Frontal cortex (tissue), 4 donors: ENCODE results near the gene HSPA12A. TPM values are rescaled to one million over a fixed set of nuclear protein-coding genes. Genes with fewer than 3 reads are reported as not detected.
"Not testable (repeated sequence)": the region's sequence is repeated elsewhere in the genome, so short reads cannot be mapped to it uniquely, and the experiment has no call there.

Experiments
- DNase-seq, 2 donors: peaks; one replicate each; pipeline ENCODE4 v3.0.0; 2012; ENCODE audit warnings: low spot score in 2 of 2
- FAIRE-seq: peaks from 2 replicates; lab custom pipeline; 2012; peaks lifted over from hg19 to GRCh38; lab: Jason Lieb, UNC
- total RNA-seq: library from RNA; depleted of rRNA; stranded (reverse); fragments of >200 nt; gene quantifications from one replicate; pipeline ENCODE4 v1.2.3, GENCODE V29; 2014
- donor health status: control.
- donor health status: control.
- donor health status: control.

The HSPA12A gene
- total RNA-seq, 1 donor from 2014 or later, result 33.0 TPM

DNA sequence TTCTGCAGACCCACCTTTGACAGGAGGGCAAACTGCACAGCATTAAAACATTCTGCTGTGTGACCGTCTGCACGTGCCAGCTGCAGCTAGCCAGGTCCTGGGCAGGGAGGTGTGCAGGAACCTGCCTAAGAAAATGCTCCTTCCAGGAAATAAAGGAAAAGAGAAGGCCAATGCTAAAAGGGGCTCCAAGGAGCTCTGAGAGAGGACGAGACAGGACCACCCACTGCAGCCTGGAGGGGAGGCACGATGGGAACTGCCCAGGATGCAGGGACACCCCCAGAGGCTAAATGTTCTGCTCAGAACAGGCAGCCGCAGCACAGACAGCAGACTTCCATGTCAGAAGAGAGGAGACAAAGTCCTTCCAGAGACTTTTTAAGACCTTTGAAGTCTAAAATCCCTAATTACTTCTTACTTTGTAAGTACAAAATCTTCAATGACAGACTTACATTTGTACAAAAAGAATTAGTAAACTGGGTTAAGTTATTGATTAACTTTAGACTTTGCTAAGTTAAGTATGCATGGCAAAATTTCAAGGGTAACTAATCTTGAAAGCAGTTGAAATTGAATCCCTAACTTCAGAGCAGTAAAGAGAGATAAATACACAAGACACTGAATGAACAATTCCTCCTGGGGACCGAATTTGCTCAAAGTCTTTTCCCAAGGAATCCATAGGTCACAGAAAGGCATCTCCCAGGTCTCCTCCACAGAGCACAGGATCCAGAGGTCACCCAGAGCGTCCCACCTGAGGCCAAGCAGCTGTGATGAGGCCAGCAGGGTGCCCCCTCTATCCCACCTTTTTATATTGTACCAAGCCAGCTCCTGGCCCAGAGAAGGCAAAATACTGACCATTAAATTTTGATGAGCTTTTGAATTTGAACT is 21.5 kb downstream of the HSPA12A start:
- DNase-seq (no peak), FAIRE-seq (no peak)

DNA sequence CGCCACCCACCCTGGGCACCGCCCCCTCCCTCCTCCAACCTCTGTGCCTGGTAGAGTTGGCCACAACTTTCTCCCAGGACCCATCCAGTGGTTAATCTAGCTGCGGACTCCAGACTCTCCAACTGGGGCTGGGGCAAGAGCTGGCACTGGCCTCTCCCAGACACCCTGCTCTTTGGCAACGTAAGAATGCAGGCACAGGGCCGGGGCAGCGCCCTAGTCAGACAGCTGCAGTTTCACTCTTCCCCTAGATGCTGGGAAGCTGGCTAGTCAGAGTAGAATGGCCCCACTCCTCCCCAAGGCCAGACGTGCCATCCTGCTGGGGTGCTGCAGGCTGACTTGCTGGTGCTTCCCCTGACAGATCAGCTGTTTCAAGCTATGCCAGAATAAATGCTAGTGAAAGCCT is 22.1 kb downstream of the HSPA12A start:
- DNase-seq (no peak), FAIRE-seq (no peak)

DNA sequence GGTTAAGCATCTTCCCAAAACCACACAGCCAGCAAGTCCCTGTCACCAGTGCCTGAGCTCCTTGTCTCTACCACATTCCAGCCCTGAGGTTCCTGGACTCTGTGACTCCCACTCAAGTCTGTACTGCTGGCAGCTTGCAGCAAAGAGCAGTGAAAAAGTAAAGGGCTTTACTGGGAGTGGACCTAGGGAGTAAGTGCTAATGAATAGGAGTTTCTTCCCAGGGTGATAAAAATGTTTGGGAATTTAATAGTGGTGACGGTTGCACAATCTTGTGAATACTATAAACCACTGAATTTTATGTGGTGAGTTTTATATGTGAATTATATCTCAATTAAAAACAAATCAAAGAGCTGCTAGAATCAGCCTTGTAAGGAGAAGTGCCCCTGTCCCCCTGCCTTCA is 22.6 kb downstream of the HSPA12A start:
- FAIRE-seq (no peak), DNase-seq (no peak)

DNA sequence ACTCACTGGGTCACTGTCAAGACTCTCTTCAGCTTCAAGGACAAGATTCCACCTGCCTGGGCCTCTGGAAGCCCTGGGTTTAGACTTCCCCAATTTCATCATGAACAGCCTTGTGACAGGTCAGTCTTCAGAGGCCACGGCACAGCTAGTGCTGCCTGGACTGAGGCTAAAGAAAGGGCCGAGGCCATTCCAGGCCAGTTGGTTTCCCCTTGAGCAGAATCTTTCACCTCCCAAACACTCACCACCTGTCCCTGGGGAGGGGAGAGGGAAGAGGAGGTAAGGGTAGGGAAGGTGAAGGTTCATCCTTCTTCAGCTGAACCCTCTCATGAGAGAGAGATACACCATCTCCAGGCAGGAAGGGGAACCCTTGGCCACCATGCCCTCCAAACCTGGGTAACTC is 24.3 kb downstream of the HSPA12A start:
- DNase-seq (no peak), FAIRE-seq (no peak)

DNA sequence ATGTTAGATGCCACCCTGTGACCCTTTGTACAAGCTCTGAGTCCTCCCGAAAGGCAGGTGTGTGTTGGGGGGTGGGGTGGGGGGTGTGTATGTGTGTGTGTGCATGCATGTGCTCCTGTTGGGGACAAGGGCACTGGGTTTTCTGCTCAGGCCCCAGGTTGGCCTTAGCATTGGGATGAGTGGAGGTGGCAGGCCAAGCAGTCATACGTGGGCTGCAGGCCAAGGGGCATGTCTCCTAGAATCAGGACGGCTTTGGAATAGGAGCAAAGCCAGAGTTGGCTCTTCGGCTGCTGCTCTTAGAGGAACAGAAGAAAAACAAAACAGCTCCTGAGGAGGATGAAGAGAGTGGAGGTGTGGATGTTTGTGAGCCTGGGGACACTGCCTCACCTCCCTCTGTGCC is 26.0 kb downstream of the HSPA12A start:
- DNase-seq (no peak), FAIRE-seq (no peak)

DNA sequence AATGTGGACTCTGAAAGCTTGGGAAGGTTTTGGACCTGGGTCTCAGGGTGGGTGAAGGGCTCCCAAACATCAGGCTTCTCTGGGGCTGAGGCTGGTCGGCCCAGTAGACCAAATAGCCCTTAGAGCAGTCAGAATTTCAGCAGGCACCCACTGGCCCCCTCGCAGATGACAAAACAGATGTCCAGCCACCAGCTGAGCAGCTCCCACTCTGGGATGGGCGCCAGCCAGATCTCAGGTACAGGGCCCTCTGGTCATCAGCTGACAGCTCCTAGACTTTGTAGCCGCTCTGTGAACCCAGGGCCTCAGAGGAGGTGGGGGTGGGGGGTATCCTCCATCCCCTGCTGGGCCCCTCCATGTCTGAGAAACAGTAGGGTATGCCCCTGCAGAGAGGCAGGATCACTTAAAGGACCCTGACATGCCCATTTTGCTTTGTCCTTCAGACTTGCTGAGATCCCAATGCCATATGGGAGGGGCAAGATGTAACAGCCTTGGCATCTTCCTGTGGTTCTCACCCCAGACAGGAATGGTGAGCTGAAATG is 26.5 kb downstream of the HSPA12A start:
- no peak for DNase-seq
- FAIRE-seq, result no peak

DNA sequence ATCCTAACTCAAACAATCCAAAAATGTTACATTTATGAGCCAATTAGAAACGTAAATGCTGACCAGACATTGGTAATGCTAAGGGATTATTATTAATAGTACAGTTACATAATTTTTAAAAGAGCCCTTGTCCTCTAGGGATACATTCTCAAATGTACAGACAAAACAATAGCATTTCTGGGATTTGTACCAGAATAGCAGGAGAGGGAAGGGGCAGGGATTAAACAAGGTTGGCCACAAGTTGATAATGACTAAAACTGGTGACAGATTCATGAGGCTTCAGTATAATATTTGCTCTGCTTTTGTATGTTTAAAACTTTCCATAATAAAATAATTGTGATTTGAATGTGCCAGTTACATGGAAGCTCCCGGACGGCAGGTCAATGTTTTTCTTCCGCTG is 27.0 kb downstream of the HSPA12A start:
- no peak for DNase-seq
- FAIRE-seq, result no peak

DNA sequence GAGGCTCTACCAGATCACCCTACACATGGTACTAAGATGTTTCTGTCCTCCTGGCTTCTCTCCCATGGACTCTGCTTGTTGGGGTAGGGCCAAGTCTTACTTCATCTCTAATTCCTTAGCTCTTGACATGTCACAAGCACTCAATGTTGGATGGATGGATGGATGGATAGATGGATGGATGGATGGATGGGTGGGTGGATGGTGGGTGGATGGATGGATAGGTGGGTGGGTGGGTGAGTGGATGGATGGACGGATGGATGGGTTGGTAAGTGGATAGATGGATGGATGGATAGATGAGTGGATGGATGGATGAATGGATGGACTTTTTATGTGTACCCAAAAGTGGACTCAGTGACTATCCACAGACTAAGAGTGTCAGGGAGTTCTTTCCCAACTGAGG is 28.5 kb downstream of the HSPA12A start:
- DNase-seq (no peak), FAIRE-seq (no peak)

DNA sequence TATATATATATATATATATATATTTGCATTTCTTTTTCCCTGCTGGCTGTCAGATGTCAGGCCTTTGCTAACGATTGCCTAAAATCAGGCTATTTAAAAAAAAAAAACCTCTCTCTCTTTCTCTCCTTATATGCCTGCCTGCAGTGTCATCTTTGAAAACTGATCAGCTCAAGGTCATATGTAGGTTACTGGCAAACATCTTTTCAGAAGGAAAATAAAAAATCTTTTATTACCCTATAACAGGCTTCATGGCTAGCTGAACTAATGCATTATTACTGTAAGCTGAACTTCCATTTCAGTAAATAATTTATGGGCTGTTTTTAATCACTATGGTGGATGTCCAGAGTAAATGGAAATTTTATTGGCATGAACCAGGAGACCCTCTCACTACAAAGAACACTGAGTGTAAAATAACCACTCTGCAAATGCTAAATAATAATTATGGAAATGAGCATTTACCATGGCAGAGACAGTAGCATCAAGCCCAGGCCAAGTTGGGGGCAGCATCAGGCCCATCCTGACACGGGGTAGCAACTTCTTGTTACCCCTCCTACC is 29.3 kb downstream of the HSPA12A start:
- DNase-seq (no peak), FAIRE-seq (no peak)

DNA sequence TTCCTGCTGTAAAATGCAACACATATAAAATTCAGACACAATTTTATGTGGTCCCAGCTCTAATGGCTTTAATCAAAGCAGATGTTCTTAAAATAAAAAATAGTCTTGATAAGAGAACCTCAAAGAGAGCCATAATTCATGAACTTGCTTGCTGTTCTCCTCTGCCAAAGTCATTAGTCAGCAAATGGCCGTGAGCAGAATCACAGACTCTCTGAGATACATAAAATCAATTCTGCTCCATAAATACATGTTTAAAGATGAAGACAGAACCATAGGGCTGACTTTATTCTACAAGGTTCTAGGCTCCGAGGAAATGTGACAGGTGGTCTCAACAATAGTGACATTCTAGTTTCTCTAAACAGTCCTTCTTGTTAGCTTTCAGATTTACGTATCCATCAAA is 29.8 kb downstream of the HSPA12A start:
- DNase-seq (no peak), FAIRE-seq (no peak)

DNA sequence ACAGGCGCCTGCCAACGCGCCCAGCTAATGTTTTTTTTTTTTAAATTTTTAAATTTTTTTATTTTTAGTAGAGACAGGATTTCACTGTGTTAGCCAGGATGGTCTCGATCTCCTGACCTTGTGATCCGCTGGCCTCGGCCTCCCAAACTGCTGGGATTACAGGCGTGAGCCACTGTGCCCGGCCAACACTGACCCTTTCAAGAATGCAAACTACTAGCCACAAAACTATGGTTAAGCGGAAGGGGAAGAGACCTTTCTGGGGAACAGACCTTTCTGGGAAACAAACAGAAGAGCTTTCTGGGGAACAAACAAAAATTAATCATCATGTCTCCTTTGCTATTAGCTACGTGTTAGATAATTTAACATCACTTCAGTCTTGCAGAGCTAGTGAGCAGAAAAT is 30.6 kb downstream of the HSPA12A start:
- not testable (repeated sequence) for DNase-seq, FAIRE-seq

DNA sequence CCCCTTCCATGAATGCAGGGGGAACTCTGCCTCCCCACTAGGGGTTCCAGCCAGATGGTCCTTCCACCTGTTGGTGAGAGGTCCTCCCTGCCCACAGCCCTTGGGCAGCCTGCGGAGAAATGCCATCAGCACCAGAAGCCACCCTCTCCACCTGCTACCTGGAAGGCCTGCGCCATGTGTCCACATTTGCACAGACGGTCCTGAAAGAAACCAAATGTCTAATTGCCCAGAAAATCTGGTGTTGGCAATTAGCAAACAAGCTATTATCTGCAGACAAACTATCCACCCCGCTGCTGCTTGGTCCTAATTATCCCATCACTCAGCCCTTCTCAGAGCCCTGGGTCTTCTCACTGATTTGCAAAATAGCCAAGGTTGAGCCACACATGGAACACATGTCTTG is 32.3 kb downstream of the HSPA12A start:
- no peak for DNase-seq
- no peak for FAIRE-seq

DNA sequence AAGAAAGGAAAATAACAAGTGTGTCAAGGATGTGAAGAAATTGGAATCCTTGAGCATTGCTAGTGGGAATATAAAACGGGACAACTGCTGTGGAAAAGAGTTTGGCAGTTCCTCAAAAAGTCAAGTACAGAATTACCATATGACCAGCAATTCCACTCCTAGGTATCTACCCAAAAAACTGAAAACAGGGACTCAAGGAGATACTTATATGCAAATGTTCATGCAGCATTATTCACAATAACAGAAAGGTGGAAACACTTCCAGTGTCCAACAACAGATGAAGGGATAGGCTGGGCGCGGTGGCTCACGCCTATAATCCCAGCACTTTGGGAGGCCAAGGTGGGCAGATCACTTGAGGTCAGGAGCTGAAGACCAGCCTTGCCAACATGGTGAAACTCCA is 33.5 kb downstream of the HSPA12A start:
- FAIRE-seq, result no peak
- DNase-seq, result no peak

DNA sequence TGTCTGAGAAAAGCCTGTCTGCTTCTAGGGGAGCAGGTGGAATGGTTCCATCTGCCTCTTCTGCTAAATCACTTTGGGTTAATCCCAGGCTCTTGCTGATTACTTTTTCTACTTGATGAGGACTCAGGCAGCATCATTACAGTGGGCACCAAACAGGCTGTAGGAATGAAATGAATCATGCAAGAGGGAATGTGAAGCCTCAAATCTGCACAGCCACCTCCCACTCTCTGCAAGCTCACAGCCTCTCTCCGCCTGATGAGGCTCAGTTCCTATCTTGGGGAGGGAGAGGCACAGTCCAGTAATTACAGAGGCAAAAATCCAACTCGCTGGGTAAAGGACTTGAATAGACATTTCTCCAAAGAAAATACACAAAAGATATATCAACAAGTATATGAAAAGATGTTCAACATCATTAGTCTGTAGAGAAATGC is 34.0 kb downstream of the HSPA12A start:
- DNase-seq (no peak), FAIRE-seq (no peak)

DNA sequence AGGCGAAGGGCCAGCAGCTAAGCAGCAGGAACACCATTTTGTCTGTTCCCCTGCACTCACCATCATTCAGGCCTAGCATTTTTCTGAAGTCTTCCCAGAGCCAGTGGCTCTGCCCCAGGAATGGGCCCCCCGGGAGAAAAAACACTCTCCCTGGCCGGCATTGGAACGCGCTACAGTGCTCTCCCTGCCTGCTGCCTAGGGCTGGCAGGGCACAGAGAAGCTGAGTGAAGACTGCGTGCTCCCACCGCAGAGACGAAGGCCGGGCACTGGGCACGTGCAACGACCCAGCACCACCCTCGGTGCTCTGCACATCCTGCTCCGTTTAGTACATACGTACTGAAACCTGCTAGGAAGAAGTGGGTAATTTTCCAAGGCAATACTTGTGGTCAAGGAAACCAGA is 34.4 kb downstream of the HSPA12A start:
- FAIRE-seq (no peak), DNase-seq (no peak)

DNA sequence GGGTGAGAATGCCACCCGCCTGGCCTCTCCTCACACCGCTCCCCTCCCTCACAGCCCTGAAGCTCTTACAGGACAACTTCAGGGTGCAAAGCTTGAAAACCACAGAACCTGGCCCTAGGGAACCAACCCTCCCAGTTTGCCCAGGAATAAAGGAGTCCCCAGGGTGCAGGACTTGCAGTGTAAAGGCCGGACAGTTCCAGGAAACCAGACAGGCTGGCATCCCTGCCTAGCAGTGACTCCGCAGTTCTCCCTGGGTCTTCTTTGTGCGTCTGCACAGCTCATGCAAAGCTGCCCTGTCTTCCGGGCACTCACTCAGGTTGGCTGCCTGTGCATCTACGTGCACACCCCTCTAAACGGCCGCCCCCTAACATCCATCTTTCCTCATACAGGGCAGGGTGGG is 36.1 kb downstream of the HSPA12A start:
- no peak for FAIRE-seq

DNA sequence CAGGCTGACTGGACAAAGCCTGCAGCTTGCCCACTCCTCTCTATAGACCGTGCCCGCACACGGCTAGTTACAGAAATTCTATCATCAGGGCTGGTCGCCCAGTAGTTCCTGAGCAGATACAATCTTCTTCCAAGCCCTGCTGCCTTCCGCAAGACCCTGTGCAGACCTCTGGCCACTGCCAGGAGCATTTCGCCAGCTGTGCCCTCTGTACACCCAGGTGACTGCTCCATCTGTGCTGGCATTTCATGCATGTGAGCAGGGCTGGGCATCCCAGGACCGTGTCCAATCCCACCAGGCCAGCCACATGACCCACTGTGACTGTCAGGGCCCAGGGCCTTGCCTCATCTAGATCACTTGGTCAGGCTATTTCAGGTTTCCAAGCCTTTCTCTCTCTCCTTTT is 36.9 kb downstream of the HSPA12A start:
- DNase-seq, result no peak
- no peak for FAIRE-seq

More for the DNA sequence above, 36.1 kb downstream of the HSPA12A start:
- no peak for DNase-seq

DNA sequence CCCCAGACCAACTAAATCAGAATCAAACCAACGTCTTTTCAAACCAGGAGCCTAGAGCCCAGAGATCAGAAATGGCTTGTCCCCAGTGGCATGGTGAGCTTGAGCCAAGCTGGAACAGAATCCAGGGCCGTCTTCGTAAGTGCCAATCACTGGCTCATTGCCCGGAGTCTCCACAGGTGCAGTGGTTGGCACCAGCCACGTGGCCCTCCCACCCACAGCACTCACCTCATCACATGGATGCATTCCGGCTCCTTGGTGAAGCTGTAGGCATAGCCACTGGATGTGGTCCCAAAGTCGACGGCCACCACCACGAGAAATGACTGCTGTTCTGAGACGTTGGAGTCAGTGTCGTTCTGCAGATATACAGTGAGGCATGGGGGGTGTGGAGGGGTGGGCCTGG is 37.4 kb downstream of the HSPA12A start:
- DNase-seq (no peak), FAIRE-seq (no peak)

DNA sequence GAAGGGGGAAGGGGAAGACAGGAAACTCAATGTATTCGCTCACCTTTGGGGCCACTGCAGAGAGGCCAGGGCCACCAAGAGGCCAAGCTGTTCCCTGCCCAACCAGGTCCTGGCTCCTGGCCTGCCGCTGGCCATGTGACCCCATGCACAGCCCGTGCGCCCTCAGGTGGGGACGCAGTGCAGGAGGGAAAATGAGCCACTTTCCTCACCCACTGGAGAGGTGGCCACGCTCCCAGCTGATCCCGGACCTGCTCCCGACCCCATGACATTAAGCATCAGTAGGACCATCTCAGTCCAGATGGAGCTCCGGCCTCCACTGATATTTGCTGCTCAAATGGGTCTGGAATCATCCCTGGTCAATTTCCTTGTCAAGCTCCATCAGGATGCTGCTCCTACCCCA is 40.2 kb downstream of the HSPA12A start:
- DNase-seq, result no peak
- FAIRE-seq, result no peak

DNA sequence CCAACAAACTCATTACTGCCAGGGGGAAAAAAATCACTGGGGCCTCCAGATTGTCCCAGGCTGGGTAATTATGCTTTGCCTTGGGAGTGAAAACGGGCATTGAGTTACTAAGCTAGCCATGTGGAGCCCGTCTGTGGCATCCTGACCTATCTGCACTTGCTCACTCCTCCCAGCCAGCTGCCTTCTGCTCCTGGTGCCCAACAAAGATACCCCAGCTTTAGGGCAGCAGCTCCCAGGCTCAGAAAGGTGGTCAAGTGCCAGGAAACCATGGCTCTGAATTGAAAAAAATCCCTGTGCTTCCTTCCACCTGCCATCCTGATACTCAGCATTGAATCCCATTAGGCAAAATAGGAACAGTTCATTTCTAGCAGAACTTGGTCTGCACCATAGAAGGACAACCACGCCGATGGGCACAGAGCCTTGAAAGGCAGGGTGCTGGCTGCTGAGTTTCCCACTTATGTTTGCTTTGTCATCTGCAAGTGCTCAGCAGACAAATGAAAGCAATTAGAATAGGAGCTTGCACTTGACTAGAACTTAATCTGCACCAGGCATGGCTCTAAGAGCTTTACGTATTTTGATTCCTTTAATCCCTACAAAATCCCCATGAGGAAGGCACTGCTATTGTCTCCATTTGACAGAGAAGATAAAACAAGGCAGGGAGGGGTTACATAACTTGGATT is 42.8 kb downstream of the HSPA12A start:
- no peak for DNase-seq
- no peak for FAIRE-seq

DNA sequence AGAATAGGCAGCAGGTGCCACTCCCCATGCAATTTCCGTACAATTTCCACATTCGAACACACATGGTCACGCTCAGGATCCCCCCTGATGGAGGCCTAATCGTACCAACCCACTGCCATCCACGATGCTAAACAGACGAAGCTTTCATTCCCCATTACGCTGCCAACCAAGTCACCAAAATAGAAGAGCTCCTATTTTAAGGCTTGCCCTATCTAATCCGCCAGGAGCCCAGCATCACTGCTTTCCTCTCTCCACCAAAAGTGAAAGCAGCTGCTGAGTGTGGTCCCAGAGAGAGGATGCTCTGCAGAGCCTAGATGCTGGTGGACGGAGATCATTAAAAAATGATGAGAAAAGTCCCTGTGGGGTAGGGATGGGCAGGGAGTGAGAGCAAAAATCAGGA is 43.3 kb downstream of the HSPA12A start:
- no peak for DNase-seq
- no peak for FAIRE-seq
